HG03045 (cell line): Measurements from ENCODE around the gene USP8.
"Not testable (repeated sequence)": the region's sequence is repeated elsewhere in the genome, so short reads cannot be mapped to it uniquely, and the experiment has no call there.

Experiments
- ATAC-seq: cut with Tn5 transposase; IDR thresholded peaks from one replicate; pipeline ENCODE4 v1.9.1; 2021; ENCODE audit warnings: mild to moderate bottlenecking, moderate library complexity; ENCODE audit not compliant: unreplicated experiment

USP8 gene

GRCh38 chr15:50438251-50438650 is 14.0 kb downstream of the USP8 start:
- no peak for ATAC-seq

- ATAC-seq, result no peak
Observed at GRCh38 chr15:50440932-50441331, 16.7 kb downstream of the USP8 start.

- ATAC-seq, result no peak
Observed at GRCh38 chr15:50452927-50453326, 28.7 kb downstream of the USP8 start.

GRCh38 chr15:50458348-50459112 is 34.3 kb downstream of the USP8 start:
- ATAC-seq, result no peak

- ATAC-seq, result no peak
Observed at GRCh38 chr15:50463423-50464358, 39.5 kb downstream of the USP8 start.

- no peak for ATAC-seq
Observed at GRCh38 chr15:50471072-50471471, 46.9 kb downstream of the USP8 start.

- no peak for ATAC-seq
Observed at GRCh38 chr15:50476143-50476542, 51.9 kb downstream of the USP8 start.

- ATAC-seq, result peak; percentile 73
Observed at GRCh38 chr15:50484781-50485180, 60.6 kb downstream of the USP8 start.

- no peak for ATAC-seq
Observed at GRCh38 chr15:50485389-50485788, 61.2 kb downstream of the USP8 start.

- no peak for ATAC-seq
Observed at GRCh38 chr15:50487287-50487686, 63.1 kb downstream of the USP8 start.

- no peak for ATAC-seq
Observed at GRCh38 chr15:50493625-50494024, 69.4 kb downstream of the USP8 start.

- not testable (repeated sequence) for ATAC-seq
Observed at GRCh38 chr15:50494547-50494946, 70.3 kb downstream of the USP8 start.

GRCh38 chr15:50496692-50497091 is 72.5 kb downstream of the USP8 start:
- no peak for ATAC-seq

- no peak for ATAC-seq
Observed at GRCh38 chr15:50500352-50500751, 76.1 kb downstream of the USP8 start.

GRCh38 chr15:50501815-50502214 is 77.6 kb downstream of the USP8 start:
- ATAC-seq, result no peak

- ATAC-seq, result no peak
Observed at GRCh38 chr15:50503144-50503543, 78.9 kb downstream of the USP8 start.

GRCh38 chr15:50505656-50506055 is 81.5 kb downstream of the USP8 start:
- ATAC-seq, result not testable (repeated sequence)

- no peak for ATAC-seq
Observed at GRCh38 chr15:50506121-50506520, 81.9 kb downstream of the USP8 start.

GRCh38 chr15:50513001-50513400 is 88.8 kb downstream of the USP8 start:
- no peak for ATAC-seq

GRCh38 chr15:50519740-50520425 is 95.7 kb downstream of the USP8 start:
- ATAC-seq, result no peak

GRCh38 chr15:50523851-50524251 is 99.6 kb downstream of the USP8 start:
- no peak for ATAC-seq
